Duodenal mucosa (tissue), 2 donors: ENCODE results near the gene DESI1.
"Not testable (repeated sequence)": the region's sequence is repeated elsewhere in the genome, so short reads cannot be mapped to it uniquely, and the experiment has no call there.

Source experiments
- H3K27ac ChIP-seq: one replicate; pipeline ENCODE4 v1.7.0; 2013; ENCODE audit warnings: low read depth, low read length
- H3K27me3 ChIP-seq, 2 donors: one replicate each; pipeline ENCODE4 v1.7.0; 2013; ENCODE audit warnings: low read length in 2 of 2, control low read depth in 1 of 2; ENCODE audit not compliant: insufficient read depth in 2 of 2, control insufficient read depth in 1 of 2
- H3K36me3 ChIP-seq, 2 donors: one replicate each; pipeline ENCODE4 v1.7.0; 2013; ENCODE audit warnings: low read length in 2 of 2, control low read depth in 1 of 2; ENCODE audit not compliant: insufficient read depth in 2 of 2, control insufficient read depth in 1 of 2
- H3K4me1 ChIP-seq, 2 donors: one replicate each; pipeline ENCODE4 v1.7.0; 2013; ENCODE audit warnings: low read length in 2 of 2, control low read depth in 1 of 2; ENCODE audit not compliant: insufficient read depth in 2 of 2, control insufficient read depth in 1 of 2
- H3K4me3 ChIP-seq, 2 donors: one replicate each; pipeline ENCODE4 v1.7.0; 2013; ENCODE audit warnings: low read length in 2 of 2, low read depth in 1 of 2
- H3K9ac ChIP-seq, 2 donors: one replicate each; pipeline ENCODE4 v1.7.0; 2013; ENCODE audit warnings: low read length in 2 of 2, low read depth in 1 of 2
- H3K9me3 ChIP-seq, 2 donors: one replicate each; pipeline ENCODE4 v1.7.0; 2013; ENCODE audit warnings: low read length in 2 of 2, control low read depth in 1 of 2; ENCODE audit not compliant: control insufficient read depth in 1 of 2

The DESI1 gene

GRCh38 chr22:41576877-41577276 lies 44.0 kb downstream of the DESI1 start:
- Histone ChIP-seq H3K9me3 (no peaks in the 10 kb centered on the region), H3K27ac (no peak overlapping the region), H3K9ac (no peak overlapping the region), H3K4me1 (no peaks in the 10 kb centered on the region), H3K36me3 (peaks cover 18 to 53% of the 10 kb centered on the region in 2 donors), H3K4me3 (no peak overlapping the region), H3K27me3 (no peaks in the 10 kb centered on the region)

GRCh38 chr22:41575533-41575932 lies 45.3 kb downstream of the DESI1 start:
- Histone ChIP-seq H3K9ac (no peak overlapping the region), H3K27me3 (no peaks in the 10 kb centered on the region), H3K4me3 (no peak overlapping the region), H3K9me3 (no peaks in the 10 kb centered on the region), H3K4me1 (no peaks in the 10 kb centered on the region), H3K36me3 (peaks cover 18 to 50% of the 10 kb centered on the region in 2 donors), H3K27ac (no peak overlapping the region)

- H3K9me3 ChIP-seq = no peaks in the 10 kb centered on the region
- H3K27me3 ChIP-seq = no peaks in the 10 kb centered on the region
- no peak overlapping the region for H3K9ac ChIP-seq
- no peak overlapping the region for H3K4me3 ChIP-seq
- H3K36me3 ChIP-seq = peaks cover 14 to 44% of the 10 kb centered on the region in 2 donors
- no peaks in the 10 kb centered on the region for H3K4me1 ChIP-seq
- no peak overlapping the region for H3K27ac ChIP-seq
Measured at GRCh38 chr22:41574847-41575381, 45.9 kb downstream of the DESI1 start.

- Histone ChIP-seq H3K4me1 (no peaks in the 10 kb centered on the region), H3K9ac (no peak overlapping the region), H3K36me3 (peaks cover 13 to 33% of the 10 kb centered on the region in 2 donors), H3K4me3 (no peak overlapping the region), H3K27ac (no peak overlapping the region), H3K9me3 (no peaks in the 10 kb centered on the region), H3K27me3 (no peaks in the 10 kb centered on the region)
Measured at GRCh38 chr22:41573677-41574076, 47.2 kb downstream of the DESI1 start.

GRCh38 chr22:41572305-41572704 lies 48.5 kb downstream of the DESI1 start:
- peaks cover 10 to 19% of the 10 kb centered on the region in 2 donors for H3K36me3 ChIP-seq
- H3K9me3 ChIP-seq, H3K27ac ChIP-seq, H3K9ac ChIP-seq, H3K4me1 ChIP-seq, H3K27me3 ChIP-seq, H3K4me3 ChIP-seq: not testable (repeated sequence)

- Histone ChIP-seq H3K9me3 (no peaks in the 10 kb centered on the region), H3K36me3 (peaks cover 5 to 14% of the 10 kb centered on the region in 2 donors), H3K9ac (no peak overlapping the region), H3K4me1 (no peaks in the 10 kb centered on the region), H3K27ac (no peak overlapping the region), H3K27me3 (no peaks in the 10 kb centered on the region), H3K4me3 (no peak overlapping the region)
Measured at GRCh38 chr22:41571786-41572185, 49.1 kb downstream of the DESI1 start.

- no peak overlapping the region for H3K27ac ChIP-seq
- no peaks in the 10 kb centered on the region for H3K4me1 ChIP-seq
- H3K36me3 ChIP-seq = peaks cover 0 to 3% of the 10 kb centered on the region in 2 donors
- no peak overlapping the region for H3K4me3 ChIP-seq
- H3K9ac ChIP-seq = no peak overlapping the region
- no peaks in the 10 kb centered on the region for H3K9me3 ChIP-seq
- no peaks in the 10 kb centered on the region for H3K27me3 ChIP-seq
Measured at GRCh38 chr22:41570221-41570620, 50.6 kb downstream of the DESI1 start.

- Histone ChIP-seq H3K4me3 (no peak overlapping the region), H3K4me1 (no peaks in the 10 kb centered on the region), H3K36me3 (no peaks in the 10 kb centered on the region), H3K27me3 (no peaks in the 10 kb centered on the region), H3K27ac (no peak overlapping the region), H3K9ac (no peak overlapping the region), H3K9me3 (no peaks in the 10 kb centered on the region)
Measured at GRCh38 chr22:41568811-41569210, 52.0 kb downstream of the DESI1 start.

- no peak overlapping the region for H3K27ac ChIP-seq
- H3K27me3 ChIP-seq = no peaks in the 10 kb centered on the region
- no peaks in the 10 kb centered on the region for H3K9me3 ChIP-seq
- H3K9ac ChIP-seq = no peak overlapping the region
- H3K36me3 ChIP-seq = no peaks in the 10 kb centered on the region
- no peaks in the 10 kb centered on the region for H3K4me1 ChIP-seq
- no peak overlapping the region for H3K4me3 ChIP-seq
Measured at GRCh38 chr22:41567512-41567768, 53.4 kb downstream of the DESI1 start.

- H3K27me3 ChIP-seq = no peaks in the 10 kb centered on the region
- H3K9me3 ChIP-seq = no peaks in the 10 kb centered on the region
- H3K27ac ChIP-seq = no peak overlapping the region
- H3K36me3 ChIP-seq = no peaks in the 10 kb centered on the region
- no peak overlapping the region for H3K9ac ChIP-seq
- H3K4me3 ChIP-seq = no peak overlapping the region
- H3K4me1 ChIP-seq = no peaks in the 10 kb centered on the region
Measured at GRCh38 chr22:41565403-41566054, 55.3 kb downstream of the DESI1 start.

- Histone ChIP-seq H3K27me3 (no peaks in the 10 kb centered on the region), H3K27ac (no peak overlapping the region), H3K9me3 (no peaks in the 10 kb centered on the region), H3K9ac (no peak overlapping the region), H3K36me3 (no peaks in the 10 kb centered on the region), H3K4me1 (no peaks in the 10 kb centered on the region), H3K4me3 (no peak overlapping the region)
Measured at GRCh38 chr22:41564563-41564962, 56.3 kb downstream of the DESI1 start.
